Panc1 (cell line): ENCODE data around the gene UNKL.

ENCODE experiments used
- POLR2AphosphoS5 ChIP-seq: IDR thresholded peaks from 2 replicates; pipeline ENCODE4 v1.6.1; 2012; ENCODE audit warnings: mild to moderate bottlenecking, low read depth, low read length, moderate library complexity
- TF ChIP-seq, protein P1 (sequence below): fragments of 450-650 bp; IDR thresholded peaks from 2 replicates; pipeline ENCODE4 v1.5.1; 2017; ENCODE audit warnings: mild to moderate bottlenecking

DNA sequence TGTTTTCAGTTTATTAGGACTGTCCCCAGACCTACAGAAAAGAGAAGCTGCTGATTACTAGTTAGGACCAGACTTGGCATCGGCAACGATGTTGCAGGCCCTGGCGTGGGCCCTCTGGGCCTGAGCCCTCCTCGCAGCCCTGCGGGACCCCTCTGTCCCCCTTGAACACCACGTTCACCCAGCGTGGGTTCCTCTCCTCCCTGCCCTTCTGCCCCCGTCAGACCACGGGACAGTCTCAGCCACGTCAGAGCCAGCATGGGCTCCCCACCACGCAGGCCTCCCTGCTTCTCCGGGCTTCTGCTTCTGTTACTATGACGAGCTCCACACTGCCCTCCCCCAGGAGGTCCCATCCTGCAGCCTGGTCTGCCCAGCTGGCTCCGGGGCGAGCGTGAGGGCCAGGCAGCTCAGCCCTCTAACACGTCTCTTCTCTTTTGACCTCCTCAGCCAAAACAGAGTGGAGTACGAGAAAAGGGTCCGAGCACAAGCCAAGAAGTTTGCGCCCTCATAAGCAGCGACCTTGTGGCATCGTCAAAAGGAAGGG lies 90.1 kb downstream of the UNKL start:
- TF ChIP-seq, protein P1, sequence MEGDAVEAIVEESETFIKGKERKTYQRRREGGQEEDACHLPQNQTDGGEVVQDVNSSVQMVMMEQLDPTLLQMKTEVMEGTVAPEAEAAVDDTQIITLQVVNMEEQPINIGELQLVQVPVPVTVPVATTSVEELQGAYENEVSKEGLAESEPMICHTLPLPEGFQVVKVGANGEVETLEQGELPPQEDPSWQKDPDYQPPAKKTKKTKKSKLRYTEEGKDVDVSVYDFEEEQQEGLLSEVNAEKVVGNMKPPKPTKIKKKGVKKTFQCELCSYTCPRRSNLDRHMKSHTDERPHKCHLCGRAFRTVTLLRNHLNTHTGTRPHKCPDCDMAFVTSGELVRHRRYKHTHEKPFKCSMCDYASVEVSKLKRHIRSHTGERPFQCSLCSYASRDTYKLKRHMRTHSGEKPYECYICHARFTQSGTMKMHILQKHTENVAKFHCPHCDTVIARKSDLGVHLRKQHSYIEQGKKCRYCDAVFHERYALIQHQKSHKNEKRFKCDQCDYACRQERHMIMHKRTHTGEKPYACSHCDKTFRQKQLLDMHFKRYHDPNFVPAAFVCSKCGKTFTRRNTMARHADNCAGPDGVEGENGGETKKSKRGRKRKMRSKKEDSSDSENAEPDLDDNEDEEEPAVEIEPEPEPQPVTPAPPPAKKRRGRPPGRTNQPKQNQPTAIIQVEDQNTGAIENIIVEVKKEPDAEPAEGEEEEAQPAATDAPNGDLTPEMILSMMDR = no peak
- no peak for TF ChIP-seq POLR2AphosphoS5
